AG08396 (cell line): ENCODE data around the gene IL17RC.
A peak's percentile ranks its signal among the peaks of the same experiment; 100 is the strongest.
"Not testable (repeated sequence)": the region's sequence is repeated elsewhere in the genome, so short reads cannot be mapped to it uniquely, and the experiment has no call there.

Experiments
- DNase-seq: peaks from one replicate; pipeline ENCODE4 v3.0.0; 2012; ENCODE audit warnings: low spot score, mixed read lengths

The IL17RC gene, protein sequence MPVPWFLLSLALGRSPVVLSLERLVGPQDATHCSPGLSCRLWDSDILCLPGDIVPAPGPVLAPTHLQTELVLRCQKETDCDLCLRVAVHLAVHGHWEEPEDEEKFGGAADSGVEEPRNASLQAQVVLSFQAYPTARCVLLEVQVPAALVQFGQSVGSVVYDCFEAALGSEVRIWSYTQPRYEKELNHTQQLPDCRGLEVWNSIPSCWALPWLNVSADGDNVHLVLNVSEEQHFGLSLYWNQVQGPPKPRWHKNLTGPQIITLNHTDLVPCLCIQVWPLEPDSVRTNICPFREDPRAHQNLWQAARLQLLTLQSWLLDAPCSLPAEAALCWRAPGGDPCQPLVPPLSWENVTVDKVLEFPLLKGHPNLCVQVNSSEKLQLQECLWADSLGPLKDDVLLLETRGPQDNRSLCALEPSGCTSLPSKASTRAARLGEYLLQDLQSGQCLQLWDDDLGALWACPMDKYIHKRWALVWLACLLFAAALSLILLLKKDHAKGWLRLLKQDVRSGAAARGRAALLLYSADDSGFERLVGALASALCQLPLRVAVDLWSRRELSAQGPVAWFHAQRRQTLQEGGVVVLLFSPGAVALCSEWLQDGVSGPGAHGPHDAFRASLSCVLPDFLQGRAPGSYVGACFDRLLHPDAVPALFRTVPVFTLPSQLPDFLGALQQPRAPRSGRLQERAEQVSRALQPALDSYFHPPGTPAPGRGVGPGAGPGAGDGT

DNA sequence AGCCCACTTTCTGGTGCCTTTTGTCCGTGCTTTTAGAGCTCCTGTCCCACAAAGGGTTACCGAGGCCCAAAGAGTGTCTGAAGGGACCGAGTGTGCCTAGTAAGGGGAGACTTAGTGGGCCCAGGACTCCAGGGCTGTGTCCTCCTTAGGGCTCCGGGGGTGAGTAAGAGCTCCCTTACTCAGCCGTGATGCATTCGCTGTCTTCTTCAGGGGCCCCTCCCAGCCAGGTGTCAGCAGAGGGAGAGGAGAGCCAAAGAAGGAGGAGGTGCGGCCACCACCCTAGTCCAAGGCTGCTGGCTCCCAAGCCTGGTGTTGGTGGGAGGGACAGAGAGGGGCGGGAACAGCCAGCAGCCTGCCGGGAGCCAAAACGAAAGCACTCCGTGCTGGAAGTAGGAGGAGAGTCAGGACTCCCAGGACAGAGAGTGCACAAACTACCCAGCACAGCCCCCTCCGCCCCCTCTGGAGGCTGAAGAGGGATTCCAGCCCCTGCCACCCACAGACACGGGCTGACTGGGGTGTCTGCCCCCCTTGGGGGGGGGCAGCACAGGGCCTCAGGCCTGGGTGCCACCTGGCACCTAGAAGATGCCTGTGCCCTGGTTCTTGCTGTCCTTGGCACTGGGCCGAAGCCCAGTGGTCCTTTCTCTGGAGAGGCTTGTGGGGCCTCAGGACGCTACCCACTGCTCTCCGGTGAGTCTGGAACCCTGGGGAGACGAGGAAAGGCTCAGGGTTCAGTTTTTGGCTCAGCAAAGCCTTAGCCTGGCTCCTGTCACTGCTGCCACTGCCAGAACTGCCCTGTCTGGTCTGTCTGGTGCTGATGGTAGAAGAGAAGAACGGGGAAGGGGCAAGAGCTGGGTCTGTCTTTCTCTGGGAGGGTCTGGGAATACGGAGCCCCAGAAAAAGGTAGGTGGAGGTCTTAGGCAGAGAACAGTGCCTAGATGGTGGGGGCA is at the start of gene IL17RC:
Gene IL17RC, plus strand, starts transcription at position 365 of the 947 bp plus-strand sequence. Its CDS starts 218 bp downstream, at position 583.
- peak; percentile 89 for DNase-seq

DNA sequence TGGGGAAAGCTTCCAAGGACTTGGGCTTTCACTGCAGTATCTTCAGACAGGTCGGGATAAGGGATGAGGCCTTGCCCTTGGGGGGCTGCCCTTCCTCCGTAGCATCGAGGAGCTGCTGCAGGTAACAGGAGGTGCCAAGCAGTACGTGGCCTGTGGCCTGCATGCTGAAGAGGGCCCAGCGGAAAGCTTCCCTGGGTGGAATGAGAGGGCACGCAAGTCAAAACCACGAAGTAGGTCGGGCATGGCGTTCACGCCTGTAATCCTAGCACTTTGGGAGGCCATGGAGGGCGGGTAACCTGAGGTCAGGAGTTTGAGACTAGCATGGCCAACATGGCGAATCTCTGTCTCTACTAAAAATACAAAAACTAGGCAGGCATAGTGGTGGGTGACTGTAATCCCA is 49.8 kb upstream of the IL17RC start:
- no peak for DNase-seq

DNA sequence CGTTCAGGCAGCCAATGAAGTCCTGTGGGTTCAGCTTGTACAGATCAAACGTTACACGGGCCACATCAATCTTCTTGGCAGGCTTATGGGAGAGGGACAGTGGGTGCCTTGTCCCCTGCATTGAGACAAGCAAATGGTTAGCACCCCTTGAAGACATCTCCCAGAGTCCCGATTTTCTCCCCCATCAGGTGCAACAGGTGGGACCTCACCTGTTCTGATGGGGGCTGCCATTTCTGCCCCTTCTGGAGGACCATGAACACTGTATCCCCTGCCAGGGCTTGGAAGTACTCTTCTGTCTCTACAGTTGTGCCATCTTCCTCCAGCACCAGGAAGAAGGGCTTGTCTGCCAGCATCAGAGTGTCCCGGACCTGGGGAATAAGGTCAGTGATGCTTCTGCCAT is 46.9 kb upstream of the IL17RC start:
- DNase-seq: no peak

DNA sequence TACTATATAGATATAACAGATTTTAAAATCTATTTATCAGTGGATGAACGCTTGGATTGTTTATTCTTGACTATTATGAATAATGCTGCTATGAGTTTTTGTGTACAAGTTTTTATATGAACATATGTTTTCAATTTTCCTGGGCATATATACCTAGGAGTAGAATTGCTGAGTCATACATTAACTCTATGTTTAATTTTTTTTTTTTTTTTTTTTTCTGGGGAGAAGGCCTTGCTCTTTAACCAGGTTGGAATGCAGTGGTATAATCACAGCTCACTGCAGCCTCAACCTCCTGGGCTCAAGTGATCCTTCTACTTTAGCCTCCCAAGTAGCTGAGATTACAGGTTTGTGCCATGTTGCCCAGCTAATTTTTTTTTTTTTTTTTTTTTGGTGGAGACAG is 45.9 kb upstream of the IL17RC start:
- no peak for DNase-seq

DNA sequence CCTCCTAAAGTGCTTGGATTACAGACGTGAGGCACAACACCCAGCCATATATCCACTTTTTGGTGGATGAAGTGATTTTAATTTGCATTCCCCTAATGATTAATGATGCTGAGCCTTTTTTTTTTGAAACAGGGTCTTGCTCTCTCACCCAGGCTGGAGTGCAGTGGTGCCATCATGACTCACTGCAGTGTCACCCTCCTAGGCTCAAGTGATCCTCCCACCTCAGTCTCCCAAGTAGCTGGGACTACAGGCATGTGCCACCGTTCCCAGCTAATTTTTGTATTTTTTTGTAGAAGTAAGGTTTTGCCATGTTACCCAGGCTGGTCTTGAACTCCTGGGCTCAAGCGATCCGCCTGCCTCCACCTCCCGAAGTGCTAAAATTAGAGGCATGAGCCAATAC is 44.8 kb upstream of the IL17RC start:
- DNase-seq: not testable (repeated sequence)

DNA sequence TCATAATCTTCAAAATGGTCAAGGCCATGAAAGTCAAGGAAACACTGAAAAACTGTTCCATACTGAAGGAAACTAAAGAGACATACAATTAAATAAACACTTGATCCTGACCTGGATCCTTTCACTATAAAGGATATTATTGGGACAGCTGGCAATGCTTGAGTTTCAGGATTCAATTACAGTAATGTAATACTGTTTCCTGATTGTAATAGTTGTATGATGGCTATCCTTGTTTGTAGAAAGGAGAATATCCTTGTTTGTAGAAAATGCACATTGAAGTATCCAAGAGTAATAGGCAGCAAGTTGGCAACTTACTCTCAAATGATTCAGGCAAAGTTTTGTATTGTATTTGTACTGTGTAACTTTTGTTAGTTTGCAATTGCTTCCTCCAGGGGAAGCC is 41.5 kb upstream of the IL17RC start:
- DNase-seq: no peak

DNA sequence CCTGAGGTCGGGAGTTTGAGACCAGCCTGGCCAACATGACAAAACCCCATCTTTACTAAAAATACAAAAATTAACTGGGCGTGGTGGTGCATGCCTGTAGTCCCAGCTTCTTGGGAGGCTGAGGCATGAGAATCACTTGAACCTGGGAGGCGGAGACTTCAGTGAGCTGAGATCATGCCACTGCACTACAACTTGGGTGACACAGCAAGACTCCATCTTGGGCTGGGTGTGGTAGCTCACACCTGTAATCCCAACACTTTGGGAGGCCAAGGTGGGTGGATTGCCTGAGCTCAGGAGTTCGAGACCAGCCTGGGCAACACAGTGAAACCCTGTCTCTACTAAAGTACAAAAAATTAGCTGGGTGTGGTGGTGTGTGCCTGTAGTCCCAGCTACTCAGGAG is 40.6 kb upstream of the IL17RC start:
- not testable (repeated sequence) for DNase-seq

DNA sequence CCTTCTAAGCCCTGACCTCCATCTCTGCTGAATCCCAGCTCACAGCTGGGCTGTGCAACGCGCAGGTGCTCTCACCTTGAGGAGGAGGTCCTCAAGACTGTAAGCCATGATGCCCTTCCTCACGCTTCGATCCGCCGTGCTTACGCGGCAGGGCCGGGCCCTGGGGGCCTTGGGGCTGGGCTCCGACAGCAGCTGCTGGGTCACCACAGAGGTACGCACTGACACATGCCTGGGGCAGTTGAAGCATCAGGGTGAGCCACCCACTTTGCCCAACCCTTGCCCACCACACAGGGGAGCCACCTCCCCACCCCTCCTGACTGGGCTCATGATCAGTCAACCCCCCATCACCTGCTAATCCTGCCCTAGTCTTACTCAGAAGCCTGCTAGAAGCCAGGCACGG is 39.9 kb upstream of the IL17RC start:
- no peak for DNase-seq

DNA sequence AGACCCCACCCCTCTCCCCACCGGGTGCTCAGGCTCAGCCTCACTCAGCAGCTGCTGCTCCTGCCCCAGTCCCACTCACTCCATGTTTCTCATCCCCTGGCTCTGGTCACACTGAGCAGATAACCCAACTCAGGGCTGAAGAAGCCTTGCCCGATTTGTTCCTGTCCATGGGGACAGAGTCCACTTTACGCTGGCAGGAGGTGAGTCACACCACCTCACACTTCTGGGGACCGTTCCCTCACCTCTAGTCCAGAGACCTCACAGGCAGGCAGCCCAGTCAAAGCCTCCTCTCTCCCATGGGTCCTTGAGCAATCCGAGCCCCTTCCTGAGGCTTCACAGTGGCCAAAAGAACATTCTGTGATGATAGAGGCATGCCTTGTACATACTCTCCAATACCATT is 38.2 kb upstream of the IL17RC start:
- DNase-seq: no peak

DNA sequence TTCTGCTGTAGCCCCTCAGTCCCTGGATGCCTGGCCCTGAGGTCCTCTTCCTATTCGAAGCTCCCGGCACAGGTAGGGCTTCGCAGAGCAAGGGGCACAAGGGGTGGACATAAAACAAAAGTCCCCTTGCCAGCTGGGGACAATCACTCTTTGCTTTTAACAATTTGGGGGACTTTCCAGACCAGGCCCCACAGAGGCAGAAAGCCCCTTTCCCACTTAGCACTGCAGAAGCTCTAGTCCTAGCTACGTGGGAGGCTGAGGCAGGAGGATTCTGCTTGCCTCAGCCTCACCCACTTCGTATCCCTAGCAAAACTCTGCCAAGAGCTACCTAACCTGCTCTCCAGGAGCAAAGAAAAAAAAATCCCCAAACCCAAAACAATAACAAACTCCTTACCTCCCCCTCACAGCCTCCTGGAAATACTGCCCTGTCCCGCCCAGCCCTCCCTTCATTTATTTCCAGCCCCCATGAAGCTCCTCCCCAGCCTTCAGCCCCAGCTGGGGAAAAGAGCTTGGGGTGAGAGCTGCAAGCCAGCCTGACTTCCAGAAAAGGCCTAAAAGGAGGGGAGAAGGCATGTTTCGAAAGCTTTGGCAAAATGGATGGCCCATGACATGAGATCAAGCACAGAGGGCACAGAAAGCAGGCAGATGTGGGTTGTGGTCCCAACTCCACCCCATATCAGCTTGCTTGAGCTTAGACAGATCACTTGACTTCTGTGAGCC is 36.9 kb upstream of the IL17RC start, which contains the start of gene CIDEC:
Gene CIDEC, minus strand, starts transcription at position 424 of the 720 bp plus-strand sequence. CDS start 1,767 bp downstream, outside the sequence.
- DNase-seq: no peak

DNA sequence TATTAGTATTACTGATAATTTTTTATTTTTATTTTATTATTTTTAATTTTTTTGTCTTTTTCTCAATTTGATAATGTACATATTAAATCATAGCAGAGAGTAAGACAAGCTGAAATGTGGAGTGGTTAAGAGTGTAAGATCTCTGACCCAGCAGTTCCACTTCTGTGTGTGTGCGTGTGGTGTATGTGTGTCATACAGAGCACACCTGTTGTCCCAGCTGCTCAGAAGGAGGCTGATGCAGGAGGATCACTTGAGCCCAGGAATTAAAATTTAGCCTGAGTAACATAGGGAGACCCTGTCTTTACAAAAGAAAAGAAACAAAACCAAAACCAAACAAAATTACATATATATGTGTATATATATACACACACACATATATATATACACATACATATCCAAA is 35.5 kb upstream of the IL17RC start:
- no peak for DNase-seq

DNA sequence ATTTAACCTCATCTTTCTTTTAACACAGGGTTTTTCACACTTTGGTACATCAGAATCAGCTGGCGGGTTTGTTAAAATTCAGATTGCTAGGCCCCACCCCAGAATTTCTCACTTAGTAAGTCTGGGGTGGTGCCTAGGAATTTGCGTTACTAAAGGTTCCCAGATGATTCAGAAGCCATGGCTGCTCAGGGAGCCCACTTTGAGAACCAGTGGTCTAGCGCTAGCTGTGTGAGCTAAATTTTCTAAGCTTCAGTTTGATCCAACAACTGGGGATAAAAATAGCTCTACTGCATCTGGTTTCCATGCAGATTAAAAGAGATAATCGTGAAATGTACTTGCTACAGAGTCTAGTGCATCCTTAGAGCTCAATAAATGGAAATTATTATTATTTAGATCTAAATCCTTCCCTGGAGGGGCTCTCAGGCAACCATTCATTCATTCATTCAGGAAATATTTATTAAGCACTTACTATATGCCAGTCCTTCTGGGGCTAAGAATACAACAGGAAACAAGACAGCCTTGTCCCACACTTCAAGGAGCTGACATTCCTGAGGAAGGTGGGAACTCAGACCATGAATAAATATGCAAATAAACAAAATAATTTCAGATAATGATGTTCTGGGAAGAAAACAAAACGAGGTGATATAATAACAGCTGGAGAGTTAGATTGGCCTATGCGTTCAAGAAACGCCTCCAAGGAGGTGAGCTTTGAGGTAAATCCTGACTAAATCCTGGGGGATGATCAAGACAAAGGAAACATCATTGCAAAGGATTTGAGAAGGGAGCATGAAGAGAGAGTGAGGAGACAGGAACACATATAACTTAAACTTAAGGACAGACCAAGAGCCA is 33.0 kb upstream of the IL17RC start:
- DNase-seq: no peak

DNA sequence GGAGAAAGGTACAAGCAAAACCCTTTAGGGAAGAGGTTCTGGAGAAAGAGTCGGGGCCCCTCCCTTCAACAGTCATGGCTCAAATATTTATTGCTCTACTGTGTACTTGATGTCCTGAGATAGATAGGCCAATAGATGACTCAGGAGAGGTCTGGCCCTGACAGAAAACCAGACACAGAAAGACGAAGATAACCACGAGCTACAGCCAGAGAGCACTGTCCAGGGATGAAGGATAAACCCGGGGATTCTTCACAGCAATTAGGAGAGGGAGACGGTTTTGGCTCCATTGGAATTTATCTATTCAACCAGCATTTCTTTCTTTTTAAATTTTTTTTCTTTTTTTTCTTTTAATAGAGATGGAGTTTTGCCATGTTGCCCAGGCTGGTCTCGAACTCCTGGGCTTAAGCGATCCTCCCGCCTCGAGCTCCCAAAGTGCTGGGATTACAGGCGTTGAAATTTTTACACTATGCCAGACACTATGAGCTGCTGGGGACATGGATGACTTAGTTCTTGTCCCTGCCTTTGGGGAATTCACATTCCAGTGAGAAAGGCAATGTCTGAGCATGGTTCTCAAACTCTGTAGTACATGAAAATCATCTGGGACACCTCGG is 32.2 kb upstream of the IL17RC start:
- peak; percentile 86 for DNase-seq

DNA sequence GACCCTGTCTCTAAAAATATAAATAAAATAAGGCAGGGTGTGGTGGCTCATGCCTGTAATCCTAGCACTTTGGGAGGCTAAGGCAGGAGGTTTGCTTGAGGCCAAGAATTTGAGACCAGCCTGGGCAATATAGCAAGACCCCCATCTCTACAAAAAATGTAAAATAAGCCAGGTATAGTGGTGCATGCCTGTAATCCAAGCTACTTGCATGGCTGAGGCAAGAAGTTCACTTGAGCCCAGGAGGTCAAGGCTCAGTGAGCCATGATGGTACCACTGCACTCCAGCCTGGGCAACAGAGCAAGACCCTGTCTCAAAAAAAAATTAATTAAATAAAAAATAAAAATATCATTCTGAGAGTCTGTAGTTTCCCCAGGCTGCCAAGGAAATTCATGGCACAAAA is 30.6 kb upstream of the IL17RC start:
- no peak for DNase-seq

DNA sequence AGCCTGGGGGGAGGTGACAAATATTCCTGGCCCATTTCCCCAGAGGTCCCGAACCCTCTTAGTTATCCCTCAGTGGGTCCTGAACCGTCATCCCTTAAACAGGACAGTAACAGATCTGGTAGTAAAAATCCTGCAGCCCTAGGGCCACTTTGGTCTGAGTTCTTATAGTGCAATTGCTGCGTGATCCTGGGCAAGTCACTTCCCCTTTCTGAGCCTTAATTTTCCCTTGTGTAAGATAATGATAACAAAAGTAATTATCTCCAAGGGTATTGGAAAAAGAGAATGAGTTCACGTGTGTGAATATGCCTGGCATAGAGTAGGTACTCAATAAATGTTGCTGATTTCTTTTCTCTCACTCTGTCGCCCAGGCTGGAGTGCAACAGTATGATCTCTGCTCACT is 29.4 kb upstream of the IL17RC start:
- no peak for DNase-seq

DNA sequence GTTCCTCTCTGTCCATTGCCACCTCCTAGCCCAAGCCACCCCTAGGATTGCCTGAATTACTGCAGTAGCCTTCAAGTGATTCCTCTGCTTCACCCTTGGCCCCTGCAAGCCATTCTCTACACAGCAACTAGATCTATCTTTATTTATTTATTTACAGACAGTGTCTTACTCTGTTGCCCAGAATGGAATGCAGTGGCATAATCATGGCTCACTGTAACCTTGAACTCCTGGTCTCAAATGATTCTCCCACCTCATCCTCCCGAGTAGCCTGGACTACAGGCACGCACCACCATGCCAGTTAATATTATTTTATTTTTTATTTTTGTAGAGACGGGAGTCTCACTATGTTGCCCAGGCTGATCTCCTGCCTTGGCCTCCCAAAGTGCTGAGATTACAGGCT is 28.4 kb upstream of the IL17RC start:
- no peak for DNase-seq

DNA sequence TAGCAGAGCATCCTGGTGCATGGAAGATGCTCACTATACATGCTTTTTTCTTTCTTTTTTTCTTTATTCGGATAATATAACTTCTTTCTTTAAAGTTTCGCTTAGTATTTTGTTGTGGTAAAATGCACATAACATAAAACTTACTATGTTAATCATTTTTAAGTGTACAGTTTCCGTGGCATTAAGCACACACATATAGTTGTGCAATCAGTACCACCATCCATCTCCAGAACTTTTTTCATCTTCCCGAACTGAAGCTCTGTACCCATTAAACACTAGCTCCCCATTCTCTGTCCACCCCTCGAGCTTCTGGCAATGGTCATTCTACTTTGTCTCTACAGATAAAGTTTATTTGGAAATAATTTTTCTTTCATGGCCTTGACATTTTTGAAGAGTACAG is 27.5 kb upstream of the IL17RC start:
- no peak for DNase-seq

DNA sequence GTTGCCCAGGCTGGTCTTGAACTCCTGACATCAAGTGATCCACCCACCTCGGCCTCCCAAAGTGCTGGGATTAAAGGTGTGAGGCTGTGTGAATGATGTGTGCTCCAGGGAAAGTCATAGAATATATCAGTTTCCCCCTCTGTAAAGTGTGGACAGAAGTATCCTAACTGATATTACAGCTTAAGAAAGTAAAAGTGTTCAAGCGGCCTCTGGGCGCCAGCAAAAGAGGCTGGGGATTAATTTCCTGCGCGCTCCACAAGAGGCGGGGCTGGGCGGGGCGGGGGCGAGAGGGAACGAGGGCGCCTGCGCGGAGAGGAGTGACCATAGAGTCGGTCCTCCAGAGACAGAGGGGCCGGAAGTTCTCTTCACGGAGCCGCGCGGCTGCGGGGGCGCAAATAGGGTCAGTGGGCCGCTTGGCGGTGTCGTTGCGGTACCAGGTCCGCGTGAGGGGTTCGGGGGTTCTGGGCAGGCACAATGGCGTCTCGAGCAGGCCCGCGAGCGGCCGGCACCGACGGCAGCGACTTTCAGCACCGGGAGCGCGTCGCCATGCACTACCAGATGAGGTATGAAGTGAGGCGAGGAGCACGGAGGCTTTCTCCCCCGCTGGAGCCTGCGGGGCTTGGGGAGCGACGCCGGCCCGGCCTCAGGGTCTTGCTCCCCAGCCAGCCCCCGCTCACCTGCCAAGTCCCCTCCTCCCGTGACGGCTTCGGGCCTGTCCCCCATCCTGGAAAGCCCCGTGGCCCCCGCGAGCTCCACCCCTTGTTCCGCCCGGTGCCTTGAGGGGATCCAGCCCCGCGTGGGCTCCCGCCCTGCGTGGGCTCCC is 26.4 kb upstream of the IL17RC start, which contains the start of gene JAGN1:
Gene JAGN1, plus strand, starts transcription at position 362 of the 823 bp plus-strand sequence. Its CDS starts 113 bp downstream, at position 475.
- peak; percentile 94 for DNase-seq

DNA sequence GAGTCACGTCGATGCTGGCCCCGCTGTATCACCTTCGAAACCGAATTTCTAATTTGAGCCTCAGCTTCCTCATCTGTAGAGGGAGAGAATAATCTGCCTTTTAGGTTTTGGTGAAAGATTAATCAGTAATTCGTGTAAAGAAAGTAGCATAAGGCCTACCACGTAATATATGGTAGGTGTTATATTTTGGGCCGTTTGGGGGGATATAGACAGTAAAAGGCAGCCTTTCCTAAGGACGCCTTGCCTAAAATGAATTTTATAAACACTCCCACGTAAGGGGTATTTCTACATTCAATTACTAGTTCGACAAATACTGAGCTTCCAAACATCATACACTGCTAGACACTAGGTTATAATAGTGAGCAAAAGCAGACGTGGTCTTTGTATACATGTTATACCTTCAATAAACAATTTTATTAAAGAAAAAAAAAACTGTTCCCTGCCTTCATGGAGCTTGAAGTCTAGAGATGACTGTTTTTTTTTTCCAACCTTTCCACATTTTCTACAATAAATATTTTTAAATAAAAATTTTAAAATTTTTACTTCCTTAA is 25.8 kb upstream of the IL17RC start:
- DNase-seq: no peak
